K562 (cell line): ENCODE results near the gene FAM184B. TPM values are rescaled to one million over a fixed set of nuclear protein-coding genes. Genes with fewer than 3 reads are reported as not detected.

Experiments
- ATAC-seq: fragments of 200-7000 bp; cut with Tn5 transposase; 3 replicates; pipeline ENCODE4 v1.9.1; 2020; ENCODE audit warnings: moderate library complexity
- BruUV-seq: library from RNA; stranded (reverse); fragments of 400-500 nt; replicated peaks from 2 replicates; lab custom pipeline; 2021; lab: Mats Ljungman, UMichigan
- CTCF ChIA-PET: fragments of 300-600 bp; formaldehyde crosslinking; extraction: SDS; loops from one replicate; lab custom pipeline; 2021; ENCODE audit warnings: low intra/inter-chr PET ratio; lab: Yijun Ruan, JAX
- POLR2A ChIA-PET: fragments of 300-600, 350-650 bp; sonication (Branson Sonifier 250); formaldehyde crosslinking; extraction: SDS; loops from one replicate; lab custom pipeline; 2021; ENCODE audit warnings: antibody characterized with exemption, inconsistent platforms; lab: Yijun Ruan, JAX
- DNase-seq, 4 experiments: peaks; one replicate each; pipeline versions ENCODE4 v3.0.0 to v3.0.0-alpha.2; 2011 to 2018; ENCODE audit warnings: low spot score in 3 of 4, mixed read lengths in 3 of 4; ENCODE audit errors: extremely low read depth in 1 of 4
- FAIRE-seq: peaks from 2 replicates; lab custom pipeline; 2011; peaks lifted over from hg19 to GRCh38; lab: Jason Lieb, UNC
- H2AFZ ChIP-seq: 2 replicates; pipeline ENCODE4 v1.6.0; 2011; ENCODE audit warnings: low read depth, low read length, control low read depth, inconsistent platforms
- H3K27ac ChIP-seq: fragments of 200-600 bp; 3 replicates; pipeline ENCODE4 v1.8.0; 2011; ENCODE audit warnings: low read depth, mild to moderate bottlenecking, control low read depth, inconsistent platforms, low read length, moderate library complexity, mixed read lengths; ENCODE audit errors: extremely low read depth
- H3K27me3 ChIP-seq, 2 experiments: fragments of 300-600 bp in 1 of 2; 2 replicates in 1 of 2; 3 replicates in 1 of 2; pipeline versions ENCODE4 v1.6.0 to v1.8.0; 2011; ENCODE audit warnings: inconsistent platforms in 2 of 2, low read length in 2 of 2, mild to moderate bottlenecking in 1 of 2, mixed read lengths in 1 of 2, moderate library complexity in 1 of 2; ENCODE audit not compliant: control insufficient read depth in 2 of 2, insufficient read depth in 2 of 2
- H3K36me3 ChIP-seq: fragments of 300-600 bp; 3 replicates; pipeline ENCODE4 v1.8.0; 2011; ENCODE audit warnings: mild to moderate bottlenecking, low read length, inconsistent platforms; ENCODE audit not compliant: control insufficient read depth, insufficient read depth
- H3K4me1 ChIP-seq, 2 experiments: fragments of 200-600 bp in 1 of 2; replicated peaks in 1 of 2; 2 replicates in 1 of 2; 3 replicates in 1 of 2; pipeline versions ENCODE4 v1.5.1 to v1.8.0; 2011; ENCODE audit warnings: inconsistent platforms in 2 of 2, low read length in 2 of 2, mild to moderate bottlenecking in 1 of 2, mixed read lengths in 1 of 2, moderate library complexity in 1 of 2; ENCODE audit not compliant: control insufficient read depth in 2 of 2, insufficient read depth in 2 of 2
- H3K4me2 ChIP-seq: 2 replicates; pipeline ENCODE4 v1.6.1; 2011; ENCODE audit warnings: low read length, control low read depth, inconsistent platforms, mixed read lengths; ENCODE audit not compliant: insufficient read depth
- H3K4me3 ChIP-seq: fragments of 200-600 bp; sonication (generic), shearing (Covaris generic); 2 replicates; pipeline ENCODE4 v1.5.1; 2016; ENCODE audit warnings: control low read depth, inconsistent platforms
- H3K79me2 ChIP-seq: fragments of 200-600 bp; 3 replicates; pipeline ENCODE4 v1.8.0; 2011; ENCODE audit warnings: low read length, inconsistent platforms; ENCODE audit not compliant: control insufficient read depth, insufficient read depth
- H3K9ac ChIP-seq, 2 experiments: 2 replicates each; pipeline versions ENCODE4 v1.6.0 to v1.6.1; 2011; ENCODE audit warnings: low read depth in 2 of 2, low read length in 2 of 2, control low read depth in 1 of 2, inconsistent platforms in 1 of 2, mild to moderate bottlenecking in 1 of 2, mixed read lengths in 1 of 2; ENCODE audit not compliant: insufficient read depth in 1 of 2
- H3K9me1 ChIP-seq: one replicate; pipeline ENCODE4 v1.6.0; 2011; ENCODE audit warnings: inconsistent platforms, mild to moderate bottlenecking, low read length, moderate library complexity; ENCODE audit not compliant: control insufficient read depth, insufficient read depth
- H3K9me3 ChIP-seq: replicated peaks from 2 replicates; pipeline ENCODE4 v1.5.1; 2011; ENCODE audit warnings: low read depth, low read length, inconsistent platforms; ENCODE audit not compliant: control insufficient read depth, insufficient read depth
- H4K20me1 ChIP-seq: replicated peaks from 2 replicates; pipeline ENCODE4 v1.6.1; 2011; ENCODE audit warnings: low read length, inconsistent platforms, mixed read lengths; ENCODE audit not compliant: control insufficient read depth, insufficient read depth
- CCAR2 ChIP-seq: fragments of 200-400 bp; formaldehyde crosslinking; IDR thresholded peaks from 2 replicates; pipeline ENCODE4 v1.6.1; 2017; ENCODE audit warnings: mild to moderate bottlenecking, low read depth, low read length
- NEUROD1 ChIP-seq: fragments of 150-350 bp; IDR thresholded peaks from 2 replicates; pipeline ENCODE4 v1.6.1; 2014; ENCODE audit warnings: borderline replicate concordance, low read length, low read depth; ENCODE audit not compliant: partially characterized antibody
- NFIC ChIP-seq: fragments of 450-650 bp; IDR thresholded peaks from 2 replicates; pipeline ENCODE4 v1.6.1; 2017; ENCODE audit warnings: mild to moderate bottlenecking, inconsistent platforms
- NFYB ChIP-seq: IDR thresholded peaks from 2 replicates; pipeline ENCODE4 v1.6.1; 2011; ENCODE audit warnings: mild to moderate bottlenecking, moderate library complexity; ENCODE audit not compliant: insufficient read length; ENCODE audit errors: extremely low read depth
- TAF1 ChIP-seq: IDR thresholded peaks from 2 replicates; pipeline ENCODE4 v1.6.1; 2011; ENCODE audit warnings: mild to moderate bottlenecking, low read length, moderate library complexity; ENCODE audit not compliant: insufficient read depth, control insufficient read depth, severe bottlenecking; ENCODE audit errors: extremely low read depth
- ZNF436 ChIP-seq: fragments of 250-450, 450-650 bp; sonication (Bioruptor Pico); formaldehyde crosslinking; IDR thresholded peaks from 2 replicates; pipeline ENCODE4 v1.7.0; 2020; ENCODE audit warnings: mild to moderate bottlenecking
- WGBS: fragments of 100-300 bp; shearing (Covaris generic); methylation state at CpG from one replicate; pipeline ENCODE4 v1.1.6; 2016; ENCODE audit warnings: low coverage, mixed read lengths; ENCODE audit not compliant: insufficient coverage; ENCODE audit errors: missing lambda C conversion rate; 5-methylcytosine and 5-hydroxymethylcytosine counted together
- in situ Hi-C: fragments of 300-500 bp; cut with MboI; formaldehyde crosslinking; loops from 4 replicates; pipeline ENCODE4 v1.15.0; 2018; ENCODE audit warnings: inconsistent platforms, mixed read lengths
- intact Hi-C: fragments of 100-400 bp; cut with micrococcal nuclease; formaldehyde crosslinking; loops from 2 replicates; pipeline ENCODE4 v1.14.2; 2022
- polyA plus RNA-seq, 8 experiments: library from polyadenylated mRNA; depleted of rRNA in 4 of 8; stranded (reverse) in 5 of 8; unstranded in 3 of 8; fragments of >200 nt; fragmentation: Nextera tagmentation in 2 of 8; fragmentation: Illumina TruSeq in 1 of 8; extraction: Ambion mirVana in 2 of 8; extraction: Trizol in 1 of 8; gene quantifications; 2 replicates each; pipeline versions ENCODE4 v1.2.1 to v1.2.3, GENCODE V29; 2011 to 2014; ENCODE audit warnings: inconsistent platforms in 1 of 8, missing spikeins in 1 of 8
- total RNA-seq, 7 experiments: library from RNA; depleted of rRNA in 6 of 7; stranded (reverse); fragments of >200 nt in 6 of 7; fragmentation: Illumina TruSeq in 2 of 7; extraction: Trizol in 2 of 7; gene quantifications; 2 replicates each; pipeline versions ENCODE4 v1.2.1 to v1.2.3, GENCODE V29; 2011 to 2021; ENCODE audit warnings: low replicate concordance in 1 of 7

FAM184B gene
- total and polyA plus RNA-seq, 9 of the 15 experiments (the other 6 are each of a cell fraction or from before 2014, with no cell fraction given) = not detected

GRCh38 chr4:17765514-17766286 lies 15.7 kb downstream of the FAM184B start:
- TF ChIP-seq CCAR2 (no peak), ZNF436 (CRISPR knock-in tag) (no peak), NFYB (peak; percentile 83)
- FAIRE-seq (peak; percentile 19), ATAC-seq (no peak), DNase-seq (no peak)
- no peaks in the 10 kb centered on the region for H4K20me1 ChIP-seq
- BruUV-seq = no TSS peak
- H3K9me3 ChIP-seq = peaks cover 3% of the 10 kb centered on the region; the same call in 1 of the 2 replicates
- ChIA-PET POLR2A (interaction anchor here (0.6 kb wide), 1 partner anchor 272 kb away, joined by 3 read pairs; no protein-coding TSS in a partner anchor), CTCF (no interaction called here)
- peaks cover 3 to 5% of the 10 kb centered on the region in 2 experiments; a peak in 4 of 5 replicates for H3K27me3 ChIP-seq
- no peaks in the 10 kb centered on the region for H3K79me2 ChIP-seq
- no peak overlapping the region for H2AFZ ChIP-seq
- H3K27ac ChIP-seq = no peak overlapping the region
- H3K4me1 ChIP-seq = peaks cover 0 to 7% of the 10 kb centered on the region in 2 experiments; a peak in 1 of 5 replicates
- 22% methylated on average over 11 of the region's 11 CpGs for WGBS
- in situ Hi-C loops = no loop called here
- no peak overlapping the region for H3K9ac ChIP-seq
- no peaks in the 10 kb centered on the region for H3K9me1 ChIP-seq
- intact Hi-C loops = no loop called here
- H3K4me2 ChIP-seq = no peak overlapping the region
- H3K4me3 ChIP-seq = no peak overlapping the region
- no peaks in the 10 kb centered on the region for H3K36me3 ChIP-seq

GRCh38 chr4:17763931-17764330 lies 17.5 kb downstream of the FAM184B start:
- Histone ChIP-seq H3K27ac (no peak overlapping the region), H2AFZ (no peak overlapping the region), H3K27me3 (peaks cover 7 to 9% of the 10 kb centered on the region in 2 experiments; a peak in 4 of 5 replicates), H3K36me3 (no peaks in the 10 kb centered on the region), H3K79me2 (no peaks in the 10 kb centered on the region), H3K9me1 (no peaks in the 10 kb centered on the region), H3K4me1 (peaks cover 0 to 7% of the 10 kb centered on the region in 2 experiments; a peak in 1 of 5 replicates), H4K20me1 (no peaks in the 10 kb centered on the region), H3K9me3 (peaks cover 3% of the 10 kb centered on the region; the same call in 1 of the 2 replicates), H3K9ac (no peak overlapping the region), H3K4me2 (no peak overlapping the region), H3K4me3 (no peak overlapping the region)
- TF ChIP-seq NFIC = peak; percentile 29; the same call in 1 of the 2 replicates
- TF ChIP-seq TAF1 = no peak
- TF ChIP-seq NEUROD1 = no peak
- no TSS peak for BruUV-seq
- FAIRE-seq = no peak
- under 1% methylated on average over 5 of the region's 5 CpGs for WGBS
- ATAC-seq = no peak
- POLR2A ChIA-PET = interaction anchor here (0.9 kb wide), 1 partner anchor 69 kb away, joined by 4 read pairs; no protein-coding TSS in a partner anchor
- CTCF ChIA-PET = no interaction called here
- DNase-seq = no peak
- in situ Hi-C loops (no loop called here), intact Hi-C loops (no loop called here)
